ENCODE results near the gene DPM2.

Gene DPM2

GRCh38 chr9:127916720-127917581 is 20.7 kb downstream of the DPM2 start, which contains the start of gene ST6GALNAC4:
TSS of gene ST6GALNAC4 (minus strand) at chr9:127917041. CDS start at chr9:127916419, 622 bp downstream.
- DNase-seq = peak; percentile 94

GRCh38 chr9:127915801-127916719 is 21.6 kb downstream of the DPM2 start:
- DNase-seq = no peak

GRCh38 chr9:127915325-127915752 is 22.3 kb downstream of the DPM2 start:
- DNase-seq = peak; percentile 59

- no peak for DNase-seq
Observed at GRCh38 chr9:127913682-127914081, 24.0 kb downstream of the DPM2 start.

GRCh38 chr9:127912882-127913281 is 24.8 kb downstream of the DPM2 start:
- DNase-seq = no peak

GRCh38 chr9:127912296-127912695 is 25.4 kb downstream of the DPM2 start:
- DNase-seq = no peak

GRCh38 chr9:127910613-127911205 is 26.9 kb downstream of the DPM2 start:
- DNase-seq = peak; percentile 79

- no peak for DNase-seq
Observed at GRCh38 chr9:127909839-127910273, 27.8 kb downstream of the DPM2 start.

- no peak for DNase-seq
Observed at GRCh38 chr9:127908660-127908926, 29.1 kb downstream of the DPM2 start.

GRCh38 chr9:127907867-127908659 is 29.6 kb downstream of the DPM2 start:
- no peak for DNase-seq

GRCh38 chr9:127905788-127906191 is 31.9 kb downstream of the DPM2 start:
- DNase-seq = no peak

GRCh38 chr9:127905004-127905728 is 32.5 kb downstream of the DPM2 start:
- DNase-seq = peak; percentile 52

GRCh38 chr9:127904561-127905003 is 33.1 kb downstream of the DPM2 start:
- peak; percentile 62 for DNase-seq

GRCh38 chr9:127903557-127904475 is 33.8 kb downstream of the DPM2 start:
- DNase-seq = peak; percentile 97

- peak; percentile 85 for DNase-seq
Observed at GRCh38 chr9:127899128-127899943, 38.3 kb downstream of the DPM2 start, which contains the start of gene ST6GALNAC6. TSS of gene ST6GALNAC6 (minus strand) at chr9:127899603. CDS start at chr9:127897981, 1,622 bp downstream.

GRCh38 chr9:127898433-127899127 is 39.1 kb downstream of the DPM2 start:
- no peak for DNase-seq

- DNase-seq = peak; percentile 91
Observed at GRCh38 chr9:127897193-127897692, 40.4 kb downstream of the DPM2 start.

- no peak for DNase-seq
Observed at GRCh38 chr9:127896395-127897192, 41.1 kb downstream of the DPM2 start.

Data from hematopoietic multipotent progenitor cell treated with erythropoietin and hydrocortisone succinate and interleukin-3 and kit ligand, for 6 days (in vitro differentiated cells).